ENCODE measurements around the gene HOATZ. TPM values are rescaled to one million over a fixed set of nuclear protein-coding genes. Genes with fewer than 3 reads are reported as not detected.
A peak's percentile ranks its signal among the peaks of the same experiment; 100 is the strongest.

The HOATZ gene
- total RNA-seq, 2 experiments from 2014 or later: not detected

DNA sequence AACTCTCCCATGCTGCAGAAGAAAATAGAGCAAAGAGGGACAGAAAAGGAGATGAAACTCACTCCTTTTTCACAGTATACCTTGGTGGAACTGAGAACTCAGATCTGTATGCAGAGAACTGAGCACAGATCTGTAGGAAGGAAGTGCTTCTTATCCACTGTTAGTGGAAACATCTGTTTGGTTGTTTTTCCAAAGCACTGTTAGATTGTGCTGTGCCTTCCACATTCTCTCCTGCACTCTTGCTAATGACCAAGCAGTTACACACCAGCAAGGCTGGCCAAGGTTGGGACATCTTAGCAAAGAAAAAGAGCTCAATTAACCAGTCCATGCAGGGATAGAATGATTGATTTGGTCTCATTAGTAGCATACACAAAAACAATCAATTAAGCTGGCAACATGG is 67.6 kb downstream of the HOATZ start:
- Mint-ChIP-seq H3K36me3 (ENCODE audit: low read depth) (no peaks in the 10 kb centered on the region), H3K9me3 (ENCODE audit: low read depth) (no peaks in the 10 kb centered on the region), H3K27ac (no peak overlapping the region), H3K4me1 (no peaks in the 10 kb centered on the region), H3K27me3 (no peaks in the 10 kb centered on the region), H3K4me3 (no peak overlapping the region)
- ChIA-PET CTCF (interaction anchor here (0.6 to 1.8 kb wide), 2 partner anchors 16 to 41 kb away, joined by 3 read pairs; no protein-coding TSS in a partner anchor), POLR2A (no interaction called here)
- ATAC-seq (no peak), DNase-seq (no peak)
- intact Hi-C loops (cut with DNase I, micrococcal nuclease): no loop called here

GRCh38 chr11:111582881-111583280 is 68.3 kb downstream of the HOATZ start:
- intact Hi-C loops (cut with DNase I, micrococcal nuclease): no loop called here
- Mint-ChIP-seq H3K27ac (no peak overlapping the region), H3K9me3 (ENCODE audit: low read depth) (no peaks in the 10 kb centered on the region), H3K27me3 (no peaks in the 10 kb centered on the region), H3K36me3 (ENCODE audit: low read depth) (no peaks in the 10 kb centered on the region), H3K4me1 (no peaks in the 10 kb centered on the region), H3K4me3 (no peak overlapping the region)
- ChIA-PET CTCF (interaction anchor here (1.2 to 1.4 kb wide), 3 partner anchors 9 to 196 kb away, joined by 3 to 4 read pairs (median 3); no protein-coding TSS in a partner anchor), POLR2A (no interaction called here)
- no peak for DNase-seq
- ATAC-seq: no peak

GRCh38 chr11:111585371-111585770 is 70.8 kb downstream of the HOATZ start:
- Mint-ChIP-seq H3K36me3 (ENCODE audit: low read depth) (no peaks in the 10 kb centered on the region), H3K9me3 (ENCODE audit: low read depth) (no peaks in the 10 kb centered on the region), H3K4me1 (no peaks in the 10 kb centered on the region), H3K27ac (no peak overlapping the region), H3K27me3 (no peaks in the 10 kb centered on the region), H3K4me3 (no peak overlapping the region)
- intact Hi-C loops (cut with DNase I, micrococcal nuclease): loop anchor here in 1 of 2 experiments (5.0 kb wide), 1 partner anchor 257 kb away; no protein-coding TSS in a partner anchor
- DNase-seq (no peak), ATAC-seq (no peak)
- CTCF ChIA-PET: interaction anchor here (0.9 to 3.0 kb wide), 3 partner anchors 139 to 255 kb away, joined by 3 to 39 read pairs (median 3); no protein-coding TSS in a partner anchor
- POLR2A ChIA-PET: no interaction called here

GRCh38 chr11:111586388-111586831 is 71.8 kb downstream of the HOATZ start:
- peak; percentile 57 for DNase-seq
- CTCF ChIA-PET: interaction anchor here (0.6 to 3.1 kb wide), 19 partner anchors 9 to 256 kb away, joined by 3 to 39 read pairs (median 5); partner anchors contain the start of gene PPP2R1B
- POLR2A ChIA-PET: no interaction called here
- Mint-ChIP-seq H3K4me3 (no peak overlapping the region), H3K9me3 (ENCODE audit: low read depth) (no peaks in the 10 kb centered on the region), H3K4me1 (no peaks in the 10 kb centered on the region), H3K27ac (no peak overlapping the region), H3K36me3 (ENCODE audit: low read depth) (no peaks in the 10 kb centered on the region), H3K27me3 (no peaks in the 10 kb centered on the region)
- intact Hi-C loops (cut with DNase I, micrococcal nuclease): loop anchor here (1.0 to 5.0 kb wide), 3 partner anchors 191 to 256 kb away; no protein-coding TSS in a partner anchor
- peak; percentile 33 for ATAC-seq

Small RNAs within 50 kb of the gene (microRNA-seq; reads per million reads assigned to microRNA genes)
- gene MIR34B (ENCODE audit: borderline replicate concordance) (not detected), gene MIR34C (ENCODE audit: borderline replicate concordance) (32.1 reads per million, percentile 50 among the genes with 10 or more reads in this experiment)

Other genes starting within 250 kb of the HOATZ start
- not detected for gene POU2AF3, start 216.2 kb upstream of the HOATZ start, total RNA-seq
- 10 to 100 TPM in 1 of 2 experiments, 1 to 10 TPM in 1; 9.6 to 10.0 TPM for gene POU2AF1, start 135.5 kb upstream of the HOATZ start, total RNA-seq
- gene BTG4, start 2.4 kb upstream of the HOATZ start, total RNA-seq: not detected
- gene LAYN, start 25.9 kb downstream of the HOATZ start, total RNA-seq: 1 to 10 TPM; 5.5 to 5.6 TPM
- gene SIK2, start 87.7 kb downstream of the HOATZ start, total RNA-seq: 10 to 100 TPM in 1 of 2 experiments, 1 to 10 TPM in 1; 6.0 to 10.9 TPM